ENCODE measurements around the gene TMEM9B. TPM values are rescaled to one million over a fixed set of nuclear protein-coding genes. Genes with fewer than 3 reads are reported as not detected.

Gene TMEM9B
- total and polyA plus RNA-seq, 9 of the 15 experiments (the other 6 are each of a cell fraction or from before 2014, with no cell fraction given), result 7.7 to 20.0 (median 14.0) TPM

DNA sequence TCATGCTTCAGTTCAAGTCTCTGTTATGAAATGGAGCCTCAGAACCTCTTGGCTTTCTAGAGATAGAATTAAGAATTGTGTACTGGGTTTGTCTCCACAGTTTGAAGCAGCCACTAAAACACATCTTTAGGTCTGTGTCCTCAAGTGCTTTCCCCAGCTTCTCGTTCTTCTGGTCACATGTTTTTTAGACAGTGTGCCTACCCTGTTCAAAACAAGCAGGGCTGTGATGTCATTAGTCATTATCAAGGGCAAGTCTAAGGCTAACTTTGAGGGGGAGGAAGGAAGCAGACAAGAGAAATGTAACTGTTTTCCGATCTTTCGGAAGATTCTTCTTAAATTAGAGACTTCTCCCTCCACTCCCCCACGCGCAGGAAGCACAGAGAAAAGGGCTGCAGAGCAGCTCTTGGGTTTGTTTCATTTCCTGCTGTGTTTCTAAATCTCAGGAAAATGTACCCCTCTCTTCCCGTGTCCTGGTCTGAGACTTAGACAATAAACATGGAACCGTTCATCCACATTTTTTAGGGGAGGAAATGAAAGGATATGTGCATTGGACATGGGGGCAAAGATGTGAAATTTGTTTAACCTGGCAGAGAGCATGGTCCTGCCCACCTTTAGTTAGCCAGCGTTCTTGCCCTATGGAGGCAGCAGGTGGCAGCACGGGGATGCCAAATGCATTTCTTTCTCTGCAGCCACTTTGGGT is 50.1 kb downstream of the TMEM9B start (continued):
- TF ChIP-seq, protein P1, sequence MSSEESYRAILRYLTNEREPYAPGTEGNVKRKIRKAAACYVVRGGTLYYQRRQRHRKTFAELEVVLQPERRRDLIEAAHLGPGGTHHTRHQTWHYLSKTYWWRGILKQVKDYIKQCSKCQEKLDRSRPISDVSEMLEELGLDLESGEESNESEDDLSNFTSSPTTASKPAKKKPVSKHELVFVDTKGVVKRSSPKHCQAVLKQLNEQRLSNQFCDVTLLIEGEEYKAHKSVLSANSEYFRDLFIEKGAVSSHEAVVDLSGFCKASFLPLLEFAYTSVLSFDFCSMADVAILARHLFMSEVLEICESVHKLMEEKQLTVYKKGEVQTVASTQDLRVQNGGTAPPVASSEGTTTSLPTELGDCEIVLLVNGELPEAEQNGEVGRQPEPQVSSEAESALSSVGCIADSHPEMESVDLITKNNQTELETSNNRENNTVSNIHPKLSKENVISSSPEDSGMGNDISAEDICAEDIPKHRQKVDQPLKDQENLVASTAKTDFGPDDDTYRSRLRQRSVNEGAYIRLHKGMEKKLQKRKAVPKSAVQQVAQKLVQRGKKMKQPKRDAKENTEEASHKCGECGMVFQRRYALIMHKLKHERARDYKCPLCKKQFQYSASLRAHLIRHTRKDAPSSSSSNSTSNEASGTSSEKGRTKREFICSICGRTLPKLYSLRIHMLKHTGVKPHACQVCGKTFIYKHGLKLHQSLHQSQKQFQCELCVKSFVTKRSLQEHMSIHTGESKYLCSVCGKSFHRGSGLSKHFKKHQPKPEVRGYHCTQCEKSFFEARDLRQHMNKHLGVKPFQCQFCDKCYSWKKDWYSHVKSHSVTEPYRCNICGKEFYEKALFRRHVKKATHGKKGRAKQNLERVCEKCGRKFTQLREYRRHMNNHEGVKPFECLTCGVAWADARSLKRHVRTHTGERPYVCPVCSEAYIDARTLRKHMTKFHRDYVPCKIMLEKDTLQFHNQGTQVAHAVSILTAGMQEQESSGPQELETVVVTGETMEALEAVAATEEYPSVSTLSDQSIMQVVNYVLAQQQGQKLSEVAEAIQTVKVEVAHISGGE (CRISPR knock-in tag; IDR thresholded peaks at IDR 0.05), result peak in 1 of 3 experiments; percentile 53; a peak in 1 of 6 replicates
- TF ChIP-seq CTBP1 (IDR thresholded peaks at IDR 0.05; ENCODE audit: borderline replicate concordance) (0 out of 2 replicates have a peak, but pooled peaks have one; percentile 16), CREB1 (IDR thresholded peaks at IDR 0.05) (0 out of 2 replicates have a peak, but pooled peaks have one; percentile 38), CREB1 (CRISPR knock-in tag; IDR thresholded peaks at IDR 0.05) (no peak), GMEB1 (CRISPR knock-in tag; IDR thresholded peaks at IDR 0.05) (0 out of 2 replicates have a peak, but pooled peaks have one; percentile 11), KDM5B (IDR thresholded peaks at IDR 0.05; ENCODE audit: insufficient replicate concordance, low read depth, low read length) (no peak), ZNF780A (CRISPR knock-in tag; IDR thresholded peaks at IDR 0.05) (no peak), TOE1 (IDR thresholded peaks at IDR 0.05; ENCODE audit: borderline replicate concordance) (peak; percentile 64; the same call in 1 of the 2 replicates), TOE1 (CRISPR knock-in tag; IDR thresholded peaks at IDR 0.05; ENCODE audit: borderline replicate concordance, low read depth) (no peak), RFX5 (IDR thresholded peaks at IDR 0.05; ENCODE audit: low read depth, low read length) (no peak), RBM25 (IDR thresholded peaks at IDR 0.05; ENCODE audit: low read depth, low read length, severe bottlenecking) (no peak), MNT (conservative IDR thresholded peaks at IDR 0.05) (peak; percentile 60 to 67; a peak in 2 of 4 replicates), ZNF583 (CRISPR knock-in tag; IDR thresholded peaks at IDR 0.05) (no peak), HMG20A (CRISPR knock-in tag; conservative IDR thresholded peaks at IDR 0.05) (no peak), RCOR1 (IDR thresholded peaks at IDR 0.05; ENCODE audit: borderline replicate concordance in 1 of 2, low read depth in 2 of 2, low read length in 2 of 2) (0 out of 4 replicates have a peak, but pooled peaks of 1 of the 2 experiments have one; percentile 11), HDGF (IDR thresholded peaks at IDR 0.05) (no peak), LEF1 (IDR thresholded peaks at IDR 0.05) (no peak), ZFX (CRISPR knock-in tag; IDR thresholded peaks at IDR 0.05) (no peak)
- TF ChIP-seq, protein P2, sequence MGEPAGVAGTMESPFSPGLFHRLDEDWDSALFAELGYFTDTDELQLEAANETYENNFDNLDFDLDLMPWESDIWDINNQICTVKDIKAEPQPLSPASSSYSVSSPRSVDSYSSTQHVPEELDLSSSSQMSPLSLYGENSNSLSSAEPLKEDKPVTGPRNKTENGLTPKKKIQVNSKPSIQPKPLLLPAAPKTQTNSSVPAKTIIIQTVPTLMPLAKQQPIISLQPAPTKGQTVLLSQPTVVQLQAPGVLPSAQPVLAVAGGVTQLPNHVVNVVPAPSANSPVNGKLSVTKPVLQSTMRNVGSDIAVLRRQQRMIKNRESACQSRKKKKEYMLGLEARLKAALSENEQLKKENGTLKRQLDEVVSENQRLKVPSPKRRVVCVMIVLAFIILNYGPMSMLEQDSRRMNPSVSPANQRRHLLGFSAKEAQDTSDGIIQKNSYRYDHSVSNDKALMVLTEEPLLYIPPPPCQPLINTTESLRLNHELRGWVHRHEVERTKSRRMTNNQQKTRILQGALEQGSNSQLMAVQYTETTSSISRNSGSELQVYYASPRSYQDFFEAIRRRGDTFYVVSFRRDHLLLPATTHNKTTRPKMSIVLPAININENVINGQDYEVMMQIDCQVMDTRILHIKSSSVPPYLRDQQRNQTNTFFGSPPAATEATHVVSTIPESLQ (CRISPR knock-in tag; IDR thresholded peaks at IDR 0.05), result no peak

All from K562 (cell line).